H1 (cell line): ENCODE data around the gene ENO2. TPM values are rescaled to one million over a fixed set of nuclear protein-coding genes. Genes with fewer than 3 reads are reported as not detected.

Experiments used
- CTCF ChIA-PET: fragments of 300-600 bp; sonication (Branson Sonifier 250); formaldehyde crosslinking; loops from one replicate; lab custom pipeline; 2021; ENCODE audit not compliant: partially characterized antibody; lab: Charles Lee
- POLR2A ChIA-PET: fragments of 300-600 bp; sonication (Branson Sonifier 250); formaldehyde crosslinking; loops from one replicate; lab custom pipeline; 2021; ENCODE audit warnings: inconsistent platforms; ENCODE audit not compliant: partially characterized antibody; lab: Charles Lee
- DNase-seq, 2 experiments: peaks; one replicate each; pipeline versions ENCODE4 v3.0.0 to v3.0.0-alpha.2; 2010 to 2022; ENCODE audit warnings: low spot score in 2 of 2, low read depth in 1 of 2, mixed read lengths in 1 of 2
- FAIRE-seq: peaks from 2 replicates; lab custom pipeline; 2011; peaks lifted over from hg19 to GRCh38; lab: Jason Lieb, UNC
- H2AFZ ChIP-seq: 2 replicates; pipeline ENCODE4 v1.8.1; 2012; ENCODE audit warnings: low read length, inconsistent platforms
- H2AK5ac ChIP-seq: 2 replicates; pipeline ENCODE4 v1.6.1; 2013; ENCODE audit warnings: low read depth, low read length
- H2BK120ac ChIP-seq: replicated peaks from 2 replicates; pipeline ENCODE3; 2013; ENCODE audit warnings: low read depth, low read length, inconsistent platforms
- H2BK12ac ChIP-seq: 2 replicates; pipeline ENCODE4 v1.6.1; 2013; ENCODE audit warnings: low read depth, low read length
- H2BK15ac ChIP-seq: 2 replicates; pipeline ENCODE4 v1.6.1; 2013; ENCODE audit warnings: low read length
- H2BK20ac ChIP-seq: 2 replicates; pipeline ENCODE4 v1.6.1; 2013; ENCODE audit warnings: low read length
- H2BK5ac ChIP-seq: 2 replicates; pipeline ENCODE4 v1.6.1; 2013; ENCODE audit warnings: low read depth, low read length
- H3K14ac ChIP-seq: 2 replicates; pipeline ENCODE4 v1.6.1; 2013; ENCODE audit warnings: inconsistent platforms; ENCODE audit not compliant: insufficient read length
- H3K18ac ChIP-seq: 2 replicates; pipeline ENCODE4 v1.6.1; 2013; ENCODE audit warnings: low read length; ENCODE audit errors: extremely low read depth
- H3K23ac ChIP-seq: 2 replicates; pipeline ENCODE4 v1.6.1; 2013; ENCODE audit warnings: inconsistent platforms; ENCODE audit not compliant: insufficient read length
- H3K23me2 ChIP-seq: 2 replicates; pipeline ENCODE4 v1.6.1; 2013; ENCODE audit warnings: low read depth, low read length
- H3K27ac ChIP-seq: 2 replicates; pipeline ENCODE4 v1.6.1; 2011; ENCODE audit warnings: low read depth, low read length, inconsistent platforms
- H3K27me3 ChIP-seq, 4 experiments: replicated peaks in 1 of 4; 1 replicate in 1 of 4; 2 replicates in 3 of 4; pipeline versions ENCODE4 v1.6.1 to v1.8.1; 2011 to 2013; ENCODE audit warnings: low read length in 3 of 4, mild to moderate bottlenecking in 3 of 4, inconsistent platforms in 2 of 4, mixed read lengths in 2 of 4, moderate library complexity in 1 of 4; ENCODE audit not compliant: control insufficient read depth in 3 of 4, insufficient read depth in 3 of 4; ENCODE audit errors: extremely low read depth in 1 of 4
- H3K36me3 ChIP-seq, 4 experiments: 2 replicates each; pipeline versions ENCODE4 v1.6.1 to v1.8.1; 2011 to 2013; ENCODE audit warnings: mild to moderate bottlenecking in 4 of 4, low read length in 3 of 4, moderate library complexity in 2 of 4, control low read depth in 1 of 4, inconsistent platforms in 1 of 4; ENCODE audit not compliant: insufficient read depth in 4 of 4, control insufficient read depth in 2 of 4
- H3K4ac ChIP-seq: replicated peaks from 2 replicates; pipeline ENCODE3; 2013; ENCODE audit warnings: low read length, low read depth, mixed read lengths, inconsistent platforms; ENCODE audit not compliant: insufficient read length
- H3K4me1 ChIP-seq, 4 experiments: replicated peaks in 1 of 4; 1 replicate in 1 of 4; 2 replicates in 3 of 4; pipeline versions ENCODE4 v1.6.1 to v1.8.1; 2011 to 2013; ENCODE audit warnings: low read length in 3 of 4, inconsistent platforms in 2 of 4, mixed read lengths in 1 of 4; ENCODE audit not compliant: insufficient read depth in 4 of 4, control insufficient read depth in 3 of 4
- H3K4me2 ChIP-seq, 2 experiments: 2 replicates each; pipeline versions ENCODE4 v1.6.1 to v1.8.1; 2011 to 2013; ENCODE audit warnings: low read depth in 2 of 2, low read length in 2 of 2, control low read depth in 1 of 2, inconsistent platforms in 1 of 2, mild to moderate bottlenecking in 1 of 2; ENCODE audit not compliant: insufficient read depth in 1 of 2
- H3K4me3 ChIP-seq, 4 experiments: fragments of 200-600, 300-600 bp in 1 of 4; sonication (generic), shearing (Covaris generic), sonication (Bioruptor Twin) in 1 of 4; 2 replicates each; pipeline versions ENCODE4 v1.5.1 to v1.8.1; 2011 to 2016; ENCODE audit warnings: low read length in 4 of 4, low read depth in 3 of 4, control low read depth in 2 of 4, inconsistent platforms in 2 of 4, mild to moderate bottlenecking in 2 of 4, mixed read lengths in 1 of 4, moderate library complexity in 1 of 4; ENCODE audit not compliant: insufficient read depth in 2 of 4; ENCODE audit errors: extremely low read depth in 1 of 4
- H3K56ac ChIP-seq: replicated peaks from 2 replicates; pipeline ENCODE3; 2013; ENCODE audit warnings: low read depth, mild to moderate bottlenecking, mixed read lengths, low read length, inconsistent platforms; ENCODE audit not compliant: insufficient read length
- H3K79me1 ChIP-seq: 2 replicates; pipeline ENCODE4 v1.6.1; 2013; ENCODE audit warnings: low read depth, low read length, control low read depth
- H3K79me2 ChIP-seq, 2 experiments: 2 replicates each; pipeline versions ENCODE4 v1.6.1 to v1.8.1; 2012 to 2013; ENCODE audit warnings: low read length in 2 of 2, mild to moderate bottlenecking in 2 of 2, inconsistent platforms in 1 of 2; ENCODE audit not compliant: insufficient read depth in 2 of 2, control insufficient read depth in 1 of 2
- H3K9ac ChIP-seq, 4 experiments: replicated peaks in 1 of 4; 1 replicate in 1 of 4; 2 replicates in 3 of 4; pipeline versions ENCODE4 v1.6.1 to v1.8.1; 2011 to 2013; ENCODE audit warnings: low read depth in 3 of 4, low read length in 3 of 4, control low read depth in 2 of 4, mild to moderate bottlenecking in 2 of 4, moderate library complexity in 2 of 4, inconsistent platforms in 1 of 4; ENCODE audit errors: extremely low read depth in 1 of 4
- H3K9me3 ChIP-seq, 2 experiments: 2 replicates each; pipeline versions ENCODE4 v1.6.1 to v1.8.1; 2012 to 2013; ENCODE audit warnings: mild to moderate bottlenecking in 2 of 2, moderate library complexity in 2 of 2, control low read depth in 1 of 2, inconsistent platforms in 1 of 2, low read depth in 1 of 2, low read length in 1 of 2, mixed read lengths in 1 of 2; ENCODE audit not compliant: insufficient read depth in 2 of 2
- H4K20me1 ChIP-seq, 2 experiments: replicated peaks in 1 of 2; 2 replicates each; pipeline versions ENCODE3 to v1.8.1; 2011 to 2013; ENCODE audit warnings: inconsistent platforms in 2 of 2, low read length in 2 of 2, mild to moderate bottlenecking in 1 of 2; ENCODE audit not compliant: insufficient read depth in 2 of 2, control insufficient read depth in 1 of 2
- H4K5ac ChIP-seq: 2 replicates; pipeline ENCODE4 v1.6.1; 2013; ENCODE audit warnings: low read length, low read depth, mixed read lengths, inconsistent platforms; ENCODE audit not compliant: insufficient read length
- H4K8ac ChIP-seq: 2 replicates; pipeline ENCODE4 v1.8.0; 2013; ENCODE audit warnings: mild to moderate bottlenecking, moderate library complexity, low read length, inconsistent platforms; ENCODE audit not compliant: insufficient read depth; ENCODE audit errors: extremely low read depth
- H4K91ac ChIP-seq: replicated peaks from 2 replicates; pipeline ENCODE3; 2013; ENCODE audit warnings: low read length, mixed read lengths, inconsistent platforms; ENCODE audit not compliant: insufficient read length
- CHD2 ChIP-seq: IDR thresholded peaks from 2 replicates; pipeline ENCODE4 v1.6.1; 2012; ENCODE audit warnings: low read length, improper control_type of control experiment
- E2F6 ChIP-seq: IDR thresholded peaks from 2 replicates; pipeline ENCODE4 v1.6.1; 2012; ENCODE audit warnings: inconsistent platforms
- EP300 ChIP-seq, 2 experiments: IDR thresholded peaks; 1 replicate in 1 of 2; 2 replicates in 1 of 2; pipeline ENCODE4 v1.6.1; 2011 to 2012; ENCODE audit warnings: low read depth in 2 of 2, low read length in 2 of 2, mild to moderate bottlenecking in 2 of 2, borderline replicate concordance in 1 of 2, inconsistent platforms in 1 of 2, moderate library complexity in 1 of 2
- MAFK ChIP-seq: IDR thresholded peaks from 2 replicates; pipeline ENCODE4 v1.6.1; 2012; ENCODE audit warnings: low read depth, mild to moderate bottlenecking, improper control_type of control experiment, low read length
- NRF1 ChIP-seq: IDR thresholded peaks from 2 replicates; pipeline ENCODE4 v1.6.1; 2011; ENCODE audit warnings: mild to moderate bottlenecking, low read depth, low read length, improper control_type of control experiment
- RXRA ChIP-seq: IDR thresholded peaks from 2 replicates; pipeline ENCODE4 v1.6.1; 2011; ENCODE audit warnings: low read depth, mild to moderate bottlenecking, low read length, moderate library complexity; ENCODE audit not compliant: insufficient read depth
- SAP30 ChIP-seq: fragments of 300-600 bp; sonication (generic); IDR thresholded peaks from 2 replicates; pipeline ENCODE4 v1.7.1; 2012; ENCODE audit warnings: low read length, moderate library complexity, mild to moderate bottlenecking, inconsistent platforms; ENCODE audit not compliant: insufficient read depth, insufficient replicate concordance
- SP1 ChIP-seq: IDR thresholded peaks from 2 replicates; pipeline ENCODE4 v1.6.1; 2011; ENCODE audit warnings: low read depth, low read length
- SRF ChIP-seq: IDR thresholded peaks from 2 replicates; pipeline ENCODE4 v1.6.1; 2011; ENCODE audit warnings: mild to moderate bottlenecking, low read depth, low read length, moderate library complexity
- WGBS, 2 experiments: shearing (Covaris generic) in 1 of 2; methylation state at CpG; one replicate each; pipeline versions ENCODE4 v1.1.6 to v1.1.7; 2013 to 2015; ENCODE audit warnings: low lambda C conversion rate in 2 of 2, mixed read lengths in 2 of 2, inconsistent platforms in 1 of 2, low coverage in 1 of 2, missing lambda C conversion rate in 1 of 2; ENCODE audit not compliant: insufficient replicate concordance in 2 of 2, insufficient coverage in 1 of 2, insufficient read length in 1 of 2; ENCODE audit errors: extremely low coverage in 1 of 2, missing lambda C conversion rate in 1 of 2; 5-methylcytosine and 5-hydroxymethylcytosine counted together
- polyA plus RNA-seq, 7 experiments: library from polyadenylated mRNA; depleted of rRNA in 3 of 7; stranded (reverse) in 5 of 7; unstranded in 2 of 7; fragments of >200 nt in 5 of 7; fragments of 200-250 nt in 2 of 7; gene quantifications; 1 replicate in 5 of 7; 2 replicates in 1 of 7; 4 replicates in 1 of 7; pipeline versions ENCODE4 v1.2.1 to v1.2.3, GENCODE V29; 2011 to 2013; ENCODE audit warnings: missing spikeins in 2 of 7, mixed read lengths in 2 of 7
- total RNA-seq: library from RNA; stranded (reverse); fragmentation: NEBNext Ultra II Directional; extraction: Animal tissue kit (Norgen Biotek cat#: 25700); gene quantifications from 2 replicates; pipeline ENCODE4 v1.2.1, GENCODE V29; 2021

The ENO2 gene
- total and polyA plus RNA-seq, 2 of the 8 experiments (the other 6 are each of a cell fraction or from before 2014, with no cell fraction given): 92.4 to 102 TPM

GRCh38 chr12:6867413-6868210, 46.8 kb upstream of the ENO2 start, which contains the start of gene TPI1:
Gene TPI1 (plus strand): TSS chr12:6867531. CDS start chr12:6867567, 36 bp downstream.
- Histone ChIP-seq H2BK20ac (no peak within 1 kb of the TSS), H3K4me3 (peak within 1 kb of the TSS; percentile 84 to 98 (median 86)), H3K9ac (peak within 1 kb of the TSS; percentile 60 to 85 (median 82)), H3K4ac (peak within 1 kb of the TSS; percentile 93), H3K4me1 (peaks cover 7 to 48% (median 25%) of the 10 kb centered on the region in 4 experiments), H2BK5ac (peak within 1 kb of the TSS; percentile 73; the same call in 1 of the 2 replicates), H3K9me3 (no peaks in the 10 kb centered on the region), H3K79me1 (0 out of 2 replicates have a peak, but pooled peaks cover 4% of the 10 kb centered on the region), H3K27ac (peak within 1 kb of the TSS; percentile 71), H3K23ac (no peak within 1 kb of the TSS), H2AK5ac (no peak within 1 kb of the TSS), H3K14ac (no peak within 1 kb of the TSS), H4K5ac (peak within 1 kb of the TSS; percentile 53), H4K8ac (peak within 1 kb of the TSS; percentile 71; the same call in 1 of the 2 replicates), H4K91ac (peak within 1 kb of the TSS; percentile 87), H2AFZ (no peak within 1 kb of the TSS), H3K36me3 (peaks cover 8 to 52% (median 27%) of the 10 kb centered on the region in 4 experiments), H3K4me2 (peak within 1 kb of the TSS; percentile 93 to 94), H3K27me3 (no peaks in the 10 kb centered on the region), H3K79me2 (peaks cover 0 to 22% of the 10 kb centered on the region in 2 experiments; a peak in 2 of 4 replicates), H2BK15ac (peak within 1 kb of the TSS; percentile 88; the same call in 1 of the 2 replicates), H4K20me1 (peaks cover 25 to 30% of the 10 kb centered on the region in 2 experiments), H2BK12ac (peak within 1 kb of the TSS; percentile 78; the same call in 1 of the 2 replicates), H2BK120ac (peak within 1 kb of the TSS; percentile 61), H3K18ac (peak within 1 kb of the TSS; percentile 94), H3K56ac (peak within 1 kb of the TSS; percentile 78), H3K23me2 (peaks cover 18% of the 10 kb centered on the region)
- FAIRE-seq: no peak
- POLR2A ChIA-PET: interaction anchor here (0.5 to 18.9 kb wide), 37 partner anchors 8 to 333 kb away, joined by 3 to 588 read pairs (median 6); partner anchors contain the start of genes ATN1, C12orf57, CDCA3 and COPS7A
- WGBS, 2 experiments: 1% methylated on average over 60 of the region's 86 CpGs; no CpG with 5 or more reads in 1 of the 2 experiments
- DNase-seq: peak in 1 of 2 experiments; percentile 67
- CTCF ChIA-PET: interaction anchor here (0.8 to 10.4 kb wide), 17 partner anchors 10 to 113 kb away, joined by 3 to 216 read pairs (median 15); partner anchors contain the start of genes C12orf57 and RNU7-1
- no peak for TF ChIP-seq EP300 (IDR thresholded peaks at IDR 0.05; ENCODE audit: borderline replicate concordance in 1 of 2, low read depth in 2 of 2, low read length in 2 of 2)
- no peak for TF ChIP-seq CHD2
- no peak for TF ChIP-seq SRF
- no peak for TF ChIP-seq MAFK
- TF ChIP-seq RXRA: no peak
- TF ChIP-seq E2F6: peak; percentile 43; the same call in 1 of the 2 replicates
- TF ChIP-seq SAP30: no peak
- TF ChIP-seq SP1: peak; percentile 47; the same call in 1 of the 2 replicates
- no peak for TF ChIP-seq NRF1
